Right atrium auricular region (tissue), 2 donors: ENCODE results near the gene ITGAD. TPM values are rescaled to one million over a fixed set of nuclear protein-coding genes. Genes with fewer than 3 reads are reported as not detected.
A peak's percentile ranks its signal among the peaks of the same experiment; 100 is the strongest.

Experiments
- DNase-seq: peaks from one replicate; pipeline ENCODE4 v3.0.0-alpha.2; 2019; ENCODE audit warnings: low spot score
- H3K27ac ChIP-seq, 2 donors: fragments of 200-600 bp; sonication (generic); 1 replicate in 1 of 2; 2 replicates in 1 of 2; pipeline ENCODE4 v1.5.1; 2016 to 2019
- H3K27me3 ChIP-seq, 2 donors: fragments of 200-600 bp; sonication (generic); one replicate each; pipeline versions ENCODE4 v1.5.1 to v1.6.0; 2017 to 2019
- H3K36me3 ChIP-seq: fragments of 200-600 bp; sonication (generic); one replicate; pipeline ENCODE4 v1.5.1; 2016
- H3K4me1 ChIP-seq, 2 donors: fragments of 200-600 bp; sonication (generic); one replicate each; pipeline versions ENCODE4 v1.5.1 to v1.6.0; 2017 to 2019
- H3K4me3 ChIP-seq, 2 donors: fragments of 200-600 bp; sonication (generic); 1 replicate in 1 of 2; 2 replicates in 1 of 2; pipeline ENCODE4 v1.5.1; 2017 to 2019; ENCODE audit warnings: mild to moderate bottlenecking in 1 of 2, moderate library complexity in 1 of 2
- H3K9me3 ChIP-seq, 2 donors: fragments of 200-600 bp; sonication (generic); one replicate each; pipeline ENCODE4 v1.5.1; 2019
- total RNA-seq, 2 donors: library from RNA; depleted of rRNA; stranded (reverse); fragments of >200 nt; gene quantifications; one replicate each; pipeline ENCODE4 v1.1.0, GENCODE V29; 2016
- TF ChIP-seq, protein P1 (sequence below), 2 donors: fragments of 200-600 bp; sonication (generic); IDR thresholded peaks; one replicate each; pipeline ENCODE4 v1.5.1; 2019; ENCODE audit warnings: antibody characterized with exemption in 2 of 2

ITGAD gene
- total RNA-seq, 2 donors from 2014 or later: not detected

- H3K4me3 ChIP-seq: no peak overlapping the region
- DNase-seq: no peak
- H3K27me3 ChIP-seq: no peaks in the 10 kb centered on the region
- H3K4me1 ChIP-seq: no peaks in the 10 kb centered on the region
- H3K36me3 ChIP-seq: no peaks in the 10 kb centered on the region
- peaks cover 0 to 4% of the 10 kb centered on the region in 2 donors for H3K9me3 ChIP-seq
- no peak overlapping the region for H3K27ac ChIP-seq
- TF ChIP-seq, protein P1, sequence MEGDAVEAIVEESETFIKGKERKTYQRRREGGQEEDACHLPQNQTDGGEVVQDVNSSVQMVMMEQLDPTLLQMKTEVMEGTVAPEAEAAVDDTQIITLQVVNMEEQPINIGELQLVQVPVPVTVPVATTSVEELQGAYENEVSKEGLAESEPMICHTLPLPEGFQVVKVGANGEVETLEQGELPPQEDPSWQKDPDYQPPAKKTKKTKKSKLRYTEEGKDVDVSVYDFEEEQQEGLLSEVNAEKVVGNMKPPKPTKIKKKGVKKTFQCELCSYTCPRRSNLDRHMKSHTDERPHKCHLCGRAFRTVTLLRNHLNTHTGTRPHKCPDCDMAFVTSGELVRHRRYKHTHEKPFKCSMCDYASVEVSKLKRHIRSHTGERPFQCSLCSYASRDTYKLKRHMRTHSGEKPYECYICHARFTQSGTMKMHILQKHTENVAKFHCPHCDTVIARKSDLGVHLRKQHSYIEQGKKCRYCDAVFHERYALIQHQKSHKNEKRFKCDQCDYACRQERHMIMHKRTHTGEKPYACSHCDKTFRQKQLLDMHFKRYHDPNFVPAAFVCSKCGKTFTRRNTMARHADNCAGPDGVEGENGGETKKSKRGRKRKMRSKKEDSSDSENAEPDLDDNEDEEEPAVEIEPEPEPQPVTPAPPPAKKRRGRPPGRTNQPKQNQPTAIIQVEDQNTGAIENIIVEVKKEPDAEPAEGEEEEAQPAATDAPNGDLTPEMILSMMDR (IDR thresholded peaks at IDR 0.05): no peak
These were observed 12.9 kb upstream of the ITGAD start for GRCh38 chr16:31380201-31380600.

GRCh38 chr16:31382485-31383161 is 10.5 kb upstream of the ITGAD start:
- no peaks in the 10 kb centered on the region for H3K4me1 ChIP-seq
- peak; percentile 62 for DNase-seq
- no peaks in the 10 kb centered on the region for H3K36me3 ChIP-seq
- TF ChIP-seq, protein P1 (IDR thresholded peaks at IDR 0.05): peak; percentile 56 to 73
- H3K27ac ChIP-seq: no peak overlapping the region
- H3K4me3 ChIP-seq: no peak overlapping the region
- no peaks in the 10 kb centered on the region for H3K27me3 ChIP-seq
- H3K9me3 ChIP-seq: no peaks in the 10 kb centered on the region

DNA sequence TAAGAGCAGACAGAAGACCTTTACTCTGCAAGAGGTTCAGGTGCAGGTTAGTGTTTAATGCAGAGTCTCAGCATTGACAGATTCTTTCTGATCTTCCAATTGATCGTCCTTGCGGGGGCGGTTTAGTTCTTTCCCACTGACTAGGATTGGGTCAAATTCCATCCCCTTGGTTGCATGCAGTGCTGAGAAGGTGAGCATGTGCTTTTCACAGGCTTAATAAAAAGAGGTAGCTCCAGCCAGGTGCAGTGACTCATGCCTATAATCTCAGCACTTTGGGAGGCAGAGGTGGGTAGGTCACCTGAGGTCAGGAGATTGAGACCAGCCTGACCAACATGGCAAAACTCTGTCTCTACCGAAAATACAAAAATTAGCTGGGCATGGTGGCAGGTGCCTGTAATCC is 7.5 kb upstream of the ITGAD start:
- TF ChIP-seq, protein P1 (IDR thresholded peaks at IDR 0.05): no peak

DNA sequence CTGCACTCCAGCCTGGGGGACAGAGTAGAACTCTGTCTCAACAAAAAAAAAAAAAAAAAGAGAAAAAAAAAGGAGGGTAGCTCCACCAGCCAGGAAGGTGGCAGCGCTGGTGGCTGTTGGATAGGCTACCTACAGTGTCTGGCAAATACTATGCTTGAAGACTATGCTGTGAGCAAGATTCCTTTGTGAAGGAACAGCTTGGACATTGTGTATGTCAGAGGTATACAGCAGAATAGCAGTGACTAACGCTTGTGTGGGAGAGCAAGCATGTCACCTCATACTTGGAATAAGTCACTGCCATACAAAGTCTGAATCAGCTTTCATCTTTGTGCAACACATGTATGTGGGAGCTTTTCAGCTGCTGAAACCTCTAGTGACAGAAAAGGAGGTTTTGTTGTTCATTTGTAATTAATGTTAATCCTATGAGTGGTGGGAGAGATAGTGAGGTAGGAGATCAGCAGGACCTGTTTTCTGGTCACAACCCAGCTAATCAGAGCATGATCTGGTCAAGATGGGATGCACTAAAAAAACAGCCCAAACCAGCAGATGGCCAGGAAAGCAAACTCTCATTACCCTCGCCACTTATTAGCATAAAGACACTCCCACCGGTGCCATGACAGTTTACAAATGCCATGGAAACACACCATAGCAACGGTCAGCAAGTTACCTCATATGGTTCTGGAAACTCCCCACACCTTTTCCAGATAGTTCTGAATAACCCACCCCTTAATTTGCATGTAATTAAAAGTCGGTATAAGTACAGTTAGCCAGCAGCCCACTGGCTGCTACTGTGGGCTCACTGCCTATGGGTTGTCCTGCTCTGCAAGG is 6.8 kb upstream of the ITGAD start:
- TF ChIP-seq, protein P1 (IDR thresholded peaks at IDR 0.05): no peak
- no peak overlapping the region for H3K4me3 ChIP-seq
- H3K36me3 ChIP-seq: no peaks in the 10 kb centered on the region
- no peak overlapping the region for H3K27ac ChIP-seq
- H3K4me1 ChIP-seq: no peaks in the 10 kb centered on the region
- H3K9me3 ChIP-seq: no peaks in the 10 kb centered on the region
- no peaks in the 10 kb centered on the region for H3K27me3 ChIP-seq
- no peak for DNase-seq

More for the DNA sequence above, 7.5 kb upstream of the ITGAD start:
- Histone ChIP-seq H3K27me3 (no peaks in the 10 kb centered on the region), H3K9me3 (no peaks in the 10 kb centered on the region), H3K27ac (no peak overlapping the region), H3K36me3 (no peaks in the 10 kb centered on the region), H3K4me3 (no peak overlapping the region), H3K4me1 (no peaks in the 10 kb centered on the region)
- DNase-seq: no peak

GRCh38 chr16:31388535-31388934 is 4.6 kb upstream of the ITGAD start:
- no peaks in the 10 kb centered on the region for H3K36me3 ChIP-seq
- no peaks in the 10 kb centered on the region for H3K27me3 ChIP-seq
- H3K4me1 ChIP-seq: no peaks in the 10 kb centered on the region
- no peaks in the 10 kb centered on the region for H3K9me3 ChIP-seq
- no peak for DNase-seq
- TF ChIP-seq, protein P1 (IDR thresholded peaks at IDR 0.05): no peak
- H3K27ac ChIP-seq: no peak overlapping the region
- no peak overlapping the region for H3K4me3 ChIP-seq
